HepG2 (cell line): ENCODE data around the gene RPAP3. TPM values are rescaled to one million over a fixed set of nuclear protein-coding genes. Genes with fewer than 3 reads are reported as not detected.

Experiments
- ATAC-seq: fragments of 200-7000 bp; cut with Tn5 transposase; 3 replicates; pipeline ENCODE4 v1.9.1; 2020; ENCODE audit warnings: mild to moderate bottlenecking, moderate library complexity
- BruUV-seq: library from RNA; stranded (reverse); fragments of 400-500 nt; replicated peaks from 2 replicates; lab custom pipeline; 2021; lab: Mats Ljungman, UMichigan
- CTCF ChIA-PET: fragments of 300-600 bp; formaldehyde crosslinking; extraction: SDS; loops from one replicate; lab custom pipeline; 2021; ENCODE audit warnings: low total read pairs, inconsistent platforms, low intra/inter-chr PET ratio; lab: Yijun Ruan, JAX
- POLR2A ChIA-PET: fragments of 350-600 bp; sonication (Branson Sonifier 250); formaldehyde crosslinking; loops from one replicate; lab custom pipeline; 2020; ENCODE audit warnings: antibody characterized with exemption, inconsistent platforms; lab: Yijun Ruan, JAX
- DNase-seq: peaks from one replicate; pipeline ENCODE4 v3.0.0-alpha.2; 2015; ENCODE audit warnings: low spot score
- FAIRE-seq: peaks from 3 replicates; lab custom pipeline; 2011; peaks lifted over from hg19 to GRCh38; lab: Jason Lieb, UNC
- H2AFZ ChIP-seq: one replicate; pipeline ENCODE4 v1.6.1; 2011; ENCODE audit warnings: low read length, inconsistent platforms
- H3K27ac ChIP-seq: fragments of 300-600 bp; 3 replicates; pipeline ENCODE4 v1.8.0; 2011; ENCODE audit warnings: mixed run types, mild to moderate bottlenecking, mixed read lengths, low read length, inconsistent platforms; ENCODE audit not compliant: insufficient read depth; ENCODE audit errors: extremely low read length
- H3K27me3 ChIP-seq, 2 experiments: fragments of 200-600 bp in 1 of 2; 2 replicates in 1 of 2; 3 replicates in 1 of 2; pipeline versions ENCODE4 v1.6.0 to v1.8.0; 2011; ENCODE audit warnings: low read length in 2 of 2, mild to moderate bottlenecking in 2 of 2, moderate library complexity in 2 of 2, inconsistent platforms in 1 of 2; ENCODE audit not compliant: insufficient read depth in 2 of 2, control insufficient read depth in 1 of 2
- H3K36me3 ChIP-seq, 2 experiments: fragments of 200-600 bp in 1 of 2; replicated peaks in 1 of 2; 2 replicates in 1 of 2; 3 replicates in 1 of 2; pipeline versions ENCODE4 v1.5.1 to v1.8.0; 2011; ENCODE audit warnings: low read length in 2 of 2, inconsistent platforms in 1 of 2; ENCODE audit not compliant: insufficient read depth in 2 of 2, control insufficient read depth in 1 of 2
- H3K4me1 ChIP-seq: 2 replicates; pipeline ENCODE4 v1.5.1; 2012; ENCODE audit warnings: low read length, inconsistent platforms; ENCODE audit not compliant: insufficient read depth
- H3K4me2 ChIP-seq: 2 replicates; pipeline ENCODE4 v1.6.0; 2011; ENCODE audit warnings: low read depth, low read length, inconsistent platforms
- H3K4me3 ChIP-seq, 3 experiments: fragments of 200-600 bp in 1 of 3; sonication (generic), shearing (Covaris generic) in 1 of 3; replicated peaks in 1 of 3; 2 replicates each; pipeline ENCODE4 v1.5.1; 2011 to 2016; ENCODE audit warnings: low read length in 3 of 3, inconsistent platforms in 2 of 3, low read depth in 2 of 3, mild to moderate bottlenecking in 2 of 3, control low read depth in 1 of 3, mixed read lengths in 1 of 3; ENCODE audit not compliant: insufficient read depth in 1 of 3
- H3K79me2 ChIP-seq: one replicate; pipeline ENCODE4 v1.6.1; 2011; ENCODE audit warnings: low read length, inconsistent platforms; ENCODE audit not compliant: insufficient read depth
- H3K9ac ChIP-seq: 2 replicates; pipeline ENCODE4 v1.6.0; 2011; ENCODE audit warnings: mild to moderate bottlenecking, low read depth, low read length, inconsistent platforms; ENCODE audit not compliant: insufficient read depth
- H3K9me3 ChIP-seq: 2 replicates; pipeline ENCODE4 v1.5.1; 2012; ENCODE audit warnings: mild to moderate bottlenecking, low read length
- H4K20me1 ChIP-seq: 2 replicates; pipeline ENCODE4 v1.6.0; 2011; ENCODE audit warnings: inconsistent platforms, mild to moderate bottlenecking, low read length, moderate library complexity; ENCODE audit not compliant: insufficient read depth
- FOXA1 ChIP-seq, 2 experiments: fragments of 450-650 bp in 1 of 2; sonication (generic) in 1 of 2; formaldehyde crosslinking in 1 of 2; IDR thresholded peaks; 2 replicates each; pipeline versions ENCODE4 v1.4.0 to v1.6.1; 2016 to 2020; ENCODE audit warnings: missing genetic modification reagents in 1 of 2
- HMG20B ChIP-seq: conservative IDR thresholded peaks from 2 replicates; pipeline ENCODE4 v1.6.1; 2016; ENCODE audit warnings: missing genetic modification reagents, missing compliant biosample characterization
- KDM2A ChIP-seq: sonication (generic); formaldehyde crosslinking; IDR thresholded peaks from 2 replicates; pipeline ENCODE4 v1.4.0; 2020; ENCODE audit warnings: low read depth, missing genetic modification reagents, borderline replicate concordance
- PHF8 ChIP-seq: sonication (generic); formaldehyde crosslinking; IDR thresholded peaks from 2 replicates; pipeline ENCODE4 v1.5.0; 2020; ENCODE audit warnings: missing genetic modification reagents
- RAD51 ChIP-seq: fragments of 450-650 bp; IDR thresholded peaks from 2 replicates; pipeline ENCODE4 v1.6.1; 2016; ENCODE audit warnings: borderline replicate concordance
- RELA ChIP-seq: sonication (generic); formaldehyde crosslinking; IDR thresholded peaks from 2 replicates; pipeline ENCODE4 v1.4.0; 2020; ENCODE audit warnings: missing genetic modification reagents
- REXO4 ChIP-seq: sonication (generic); formaldehyde crosslinking; IDR thresholded peaks from 2 replicates; pipeline ENCODE4 v1.8.0; 2022; ENCODE audit warnings: missing genetic modification reagents, mild to moderate bottlenecking, borderline replicate concordance
- RFX5 ChIP-seq: IDR thresholded peaks from 2 replicates; pipeline ENCODE4 v1.6.1; 2011; ENCODE audit warnings: low read depth, low read length, improper control_type of control experiment
- SAFB2 ChIP-seq: sonication (generic); formaldehyde crosslinking; IDR thresholded peaks from 2 replicates; pipeline ENCODE4 v1.5.1; 2020; ENCODE audit warnings: missing genetic modification reagents, low read depth, mild to moderate bottlenecking, borderline replicate concordance
- SATB2 ChIP-seq: sonication (generic); formaldehyde crosslinking; IDR thresholded peaks from 2 replicates; pipeline ENCODE4 v1.5.0; 2020; ENCODE audit warnings: missing genetic modification reagents
- SIX4 ChIP-seq: sonication (generic); formaldehyde crosslinking; IDR thresholded peaks from 2 replicates; pipeline ENCODE4 v1.4.0; 2020; ENCODE audit warnings: missing genetic modification reagents
- ZMAT3 ChIP-seq: sonication (generic); formaldehyde crosslinking; conservative IDR thresholded peaks from 2 replicates; pipeline ENCODE4 v1.7.0; 2021; ENCODE audit warnings: missing genetic modification reagents
- ZNF260 ChIP-seq: sonication (generic); formaldehyde crosslinking; IDR thresholded peaks from 2 replicates; pipeline ENCODE4 v1.4.0; 2020; ENCODE audit warnings: missing genetic modification reagents, low read depth, mild to moderate bottlenecking, borderline replicate concordance
- ZNF333 ChIP-seq: sonication (generic); formaldehyde crosslinking; IDR thresholded peaks from 2 replicates; pipeline ENCODE4 v1.4.0; 2020; ENCODE audit warnings: mild to moderate bottlenecking, missing genetic modification reagents, borderline replicate concordance
- ZNF564 ChIP-seq: sonication (generic); formaldehyde crosslinking; IDR thresholded peaks from 2 replicates; pipeline ENCODE4 v1.8.1; 2023; ENCODE audit warnings: mild to moderate bottlenecking, missing genetic modification reagents
- WGBS: methylation state at CpG from one replicate; pipeline ENCODE4 v1.1.6; 2017; ENCODE audit warnings: low lambda C conversion rate; 5-methylcytosine and 5-hydroxymethylcytosine counted together
- in situ Hi-C: cut with HindIII; loops from 2 replicates; pipeline ENCODE4 v1.10.0; 2017; ENCODE audit warnings: low pct_unique_long_range_greater_than_20kb; ENCODE audit not compliant: extremely low pct_ligation_motif_present
- intact Hi-C: fragments of 100-400 bp; cut with micrococcal nuclease; formaldehyde crosslinking; loops from one replicate; pipeline ENCODE4 v1.10.0; 2022; ENCODE audit not compliant: unreplicated experiment
- polyA plus RNA-seq, 8 experiments: library from polyadenylated mRNA; depleted of rRNA in 3 of 8; stranded (reverse) in 7 of 8; unstranded in 1 of 8; fragments of >200 nt; fragmentation: Illumina TruSeq in 4 of 8; extraction: Trizol in 4 of 8; gene quantifications; 2 replicates each; pipeline versions ENCODE4 v1.2.1 to v1.2.3, GENCODE V29; 2011 to 2016; ENCODE audit warnings: low read depth in 4 of 8, missing spikeins in 1 of 8, mixed read lengths in 1 of 8; ENCODE audit not compliant: insufficient read depth in 1 of 8
- total RNA-seq, 5 experiments: library from RNA; depleted of rRNA; stranded (reverse); fragments of >200 nt; fragmentation: Illumina TruSeq; extraction: Trizol; gene quantifications; 2 replicates each; pipeline ENCODE4 v1.2.3, GENCODE V29; 2016; ENCODE audit warnings: low read depth in 1 of 5
- TF ChIP-seq, protein P1 (sequence below): sonication (generic); formaldehyde crosslinking; IDR thresholded peaks from 2 replicates; pipeline ENCODE4 v1.4.0; 2020; ENCODE audit warnings: missing genetic modification reagents

RPAP3 gene
- total and polyA plus RNA-seq, 2 of the 13 experiments (the other 11 are each of a cell fraction or from before 2014, with no cell fraction given): 8.8 to 32.8 TPM

DNA sequence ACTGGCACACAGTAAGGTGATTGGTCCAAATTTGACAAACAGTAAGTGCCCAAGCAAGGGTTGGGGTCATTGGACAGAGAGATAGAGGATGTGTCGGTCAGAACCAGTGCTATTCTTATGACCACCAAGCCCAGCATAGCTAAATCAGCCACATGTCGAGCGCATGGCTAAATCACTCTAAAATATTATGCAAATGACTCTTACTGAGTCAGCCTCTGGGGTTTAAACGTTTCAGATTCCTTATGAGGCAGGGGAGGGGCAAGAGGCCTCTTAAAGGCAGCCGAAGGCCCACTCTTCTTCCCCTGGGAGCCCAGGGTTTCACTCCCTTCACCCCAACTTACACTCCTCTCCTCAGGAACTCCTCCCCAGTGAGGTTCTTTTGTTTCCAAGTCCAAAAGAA, 20.1 kb upstream of the RPAP3 start:
- Histone ChIP-seq H3K36me3 (no peaks in the 10 kb centered on the region), H3K4me3 (no peak overlapping the region), H3K9ac (no peak overlapping the region), H2AFZ (no peak overlapping the region), H3K27ac (no peak overlapping the region), H4K20me1 (no peaks in the 10 kb centered on the region), H3K4me2 (no peak overlapping the region), H3K9me3 (no peaks in the 10 kb centered on the region), H3K27me3 (no peaks in the 10 kb centered on the region), H3K4me1 (no peaks in the 10 kb centered on the region), H3K79me2 (no peaks in the 10 kb centered on the region)
- no TSS peak for BruUV-seq
- FAIRE-seq (no peak), ATAC-seq (no peak), DNase-seq (no peak)
- WGBS: 58% methylated on average over 5 of the region's 5 CpGs
- ChIA-PET CTCF (no interaction called here), POLR2A (no interaction called here)
- in situ Hi-C loops (no loop called here), intact Hi-C loops (no loop called here)
- TF ChIP-seq ZNF260 (CRISPR knock-in tag) (no peak), PHF8 (CRISPR knock-in tag) (no peak), FOXA1 (IDR thresholded peaks at IDR 0.05) (no peak), FOXA1 (CRISPR knock-in tag; IDR thresholded peaks at IDR 0.05) (no peak), ZNF333 (CRISPR knock-in tag) (no peak), SATB2 (CRISPR knock-in tag) (no peak), RELA (CRISPR knock-in tag) (no peak)

- Histone ChIP-seq H3K27me3 (no peaks in the 10 kb centered on the region), H3K4me3 (no peak within 1 kb of the TSS), H3K9me3 (no peaks in the 10 kb centered on the region), H3K4me1 (no peaks in the 10 kb centered on the region), H3K79me2 (no peaks in the 10 kb centered on the region), H2AFZ (no peak within 1 kb of the TSS), H3K27ac (no peak within 1 kb of the TSS), H3K9ac (no peak within 1 kb of the TSS), H3K4me2 (no peak within 1 kb of the TSS), H4K20me1 (no peaks in the 10 kb centered on the region), H3K36me3 (no peaks in the 10 kb centered on the region)
- no peak for ATAC-seq
- 73% methylated on average over 8 of the region's 8 CpGs for WGBS
- in situ Hi-C loops: no loop called here
- CTCF ChIA-PET: no interaction called here
- no TSS peak for BruUV-seq
- DNase-seq: no peak
- POLR2A ChIA-PET: no interaction called here
- intact Hi-C loops: no loop called here
- no peak for FAIRE-seq
- TF ChIP-seq RAD51 (no peak), RFX5 (no peak), ZNF564 (CRISPR knock-in tag) (no peak), ZMAT3 (CRISPR knock-in tag) (no peak), SAFB2 (no peak), HMG20B (CRISPR knock-in tag) (no peak), SIX4 (CRISPR knock-in tag) (no peak), REXO4 (CRISPR knock-in tag) (no peak), KDM2A (CRISPR knock-in tag) (no peak)
- TF ChIP-seq, protein P1, sequence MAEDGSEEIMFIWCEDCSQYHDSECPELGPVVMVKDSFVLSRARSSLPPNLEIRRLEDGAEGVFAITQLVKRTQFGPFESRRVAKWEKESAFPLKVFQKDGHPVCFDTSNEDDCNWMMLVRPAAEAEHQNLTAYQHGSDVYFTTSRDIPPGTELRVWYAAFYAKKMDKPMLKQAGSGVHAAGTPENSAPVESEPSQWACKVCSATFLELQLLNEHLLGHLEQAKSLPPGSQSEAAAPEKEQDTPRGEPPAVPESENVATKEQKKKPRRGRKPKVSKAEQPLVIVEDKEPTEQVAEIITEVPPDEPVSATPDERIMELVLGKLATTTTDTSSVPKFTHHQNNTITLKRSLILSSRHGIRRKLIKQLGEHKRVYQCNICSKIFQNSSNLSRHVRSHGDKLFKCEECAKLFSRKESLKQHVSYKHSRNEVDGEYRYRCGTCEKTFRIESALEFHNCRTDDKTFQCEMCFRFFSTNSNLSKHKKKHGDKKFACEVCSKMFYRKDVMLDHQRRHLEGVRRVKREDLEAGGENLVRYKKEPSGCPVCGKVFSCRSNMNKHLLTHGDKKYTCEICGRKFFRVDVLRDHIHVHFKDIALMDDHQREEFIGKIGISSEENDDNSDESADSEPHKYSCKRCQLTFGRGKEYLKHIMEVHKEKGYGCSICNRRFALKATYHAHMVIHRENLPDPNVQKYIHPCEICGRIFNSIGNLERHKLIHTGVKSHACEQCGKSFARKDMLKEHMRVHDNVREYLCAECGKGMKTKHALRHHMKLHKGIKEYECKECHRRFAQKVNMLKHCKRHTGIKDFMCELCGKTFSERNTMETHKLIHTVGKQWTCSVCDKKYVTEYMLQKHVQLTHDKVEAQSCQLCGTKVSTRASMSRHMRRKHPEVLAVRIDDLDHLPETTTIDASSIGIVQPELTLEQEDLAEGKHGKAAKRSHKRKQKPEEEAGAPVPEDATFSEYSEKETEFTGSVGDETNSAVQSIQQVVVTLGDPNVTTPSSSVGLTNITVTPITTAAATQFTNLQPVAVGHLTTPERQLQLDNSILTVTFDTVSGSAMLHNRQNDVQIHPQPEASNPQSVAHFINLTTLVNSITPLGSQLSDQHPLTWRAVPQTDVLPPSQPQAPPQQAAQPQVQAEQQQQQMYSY (CRISPR knock-in tag): no peak
These were observed 19.4 kb upstream of the RPAP3 start, which contains the start of gene ENDOU for GRCh38 chr12:47725091-47725772. TSS of gene ENDOU (minus strand) at chr12:47725490. CDS start at chr12:47725413, 77 bp downstream.
